Osteocyte (in vitro differentiated cells): ENCODE data around the gene ACSBG1. TPM values are rescaled to one million over a fixed set of nuclear protein-coding genes. Genes with fewer than 3 reads are reported as not detected.

ENCODE experiments used
- DNase-seq: peaks from one replicate; pipeline ENCODE4 v3.0.0; 2021; ENCODE audit warnings: mixed read lengths; ENCODE audit not compliant: unreplicated experiment; ENCODE audit errors: extremely low spot score
- H3K27ac Mint-ChIP-seq: one replicate; pipeline ENCODE4 v1.8.0; 2021; ENCODE audit warnings: mild to moderate bottlenecking, mixed read lengths; ENCODE audit not compliant: unreplicated experiment
- H3K27me3 Mint-ChIP-seq: one replicate; pipeline ENCODE4 v1.8.0; 2021; ENCODE audit warnings: mixed read lengths; ENCODE audit not compliant: unreplicated experiment
- H3K36me3 Mint-ChIP-seq: one replicate; pipeline ENCODE4 v1.8.0; 2021; ENCODE audit warnings: mixed read lengths; ENCODE audit not compliant: unreplicated experiment
- H3K4me1 Mint-ChIP-seq: one replicate; pipeline ENCODE4 v1.8.0; 2021; ENCODE audit warnings: mixed read lengths; ENCODE audit not compliant: unreplicated experiment
- H3K4me3 Mint-ChIP-seq: one replicate; pipeline ENCODE4 v1.8.0; 2021; ENCODE audit warnings: mild to moderate bottlenecking, moderate library complexity, mixed read lengths; ENCODE audit not compliant: unreplicated experiment
- H3K9me3 Mint-ChIP-seq: one replicate; pipeline ENCODE4 v1.8.0; 2021; ENCODE audit warnings: mixed read lengths; ENCODE audit not compliant: unreplicated experiment
- total RNA-seq: library from RNA; stranded (reverse); gene quantifications from 2 replicates; pipeline ENCODE4 v1.2.1, GENCODE V29; 2021
- TF ChIP-seq, protein P1 (sequence below): fragments of 200-600 bp; sonication (generic); IDR thresholded peaks from 2 replicates; pipeline ENCODE4 v1.5.0; 2021; ENCODE audit warnings: antibody characterized with exemption, mild to moderate bottlenecking, moderate library complexity

The ACSBG1 gene
- total RNA-seq, 1 donor from 2014 or later = not detected

DNA sequence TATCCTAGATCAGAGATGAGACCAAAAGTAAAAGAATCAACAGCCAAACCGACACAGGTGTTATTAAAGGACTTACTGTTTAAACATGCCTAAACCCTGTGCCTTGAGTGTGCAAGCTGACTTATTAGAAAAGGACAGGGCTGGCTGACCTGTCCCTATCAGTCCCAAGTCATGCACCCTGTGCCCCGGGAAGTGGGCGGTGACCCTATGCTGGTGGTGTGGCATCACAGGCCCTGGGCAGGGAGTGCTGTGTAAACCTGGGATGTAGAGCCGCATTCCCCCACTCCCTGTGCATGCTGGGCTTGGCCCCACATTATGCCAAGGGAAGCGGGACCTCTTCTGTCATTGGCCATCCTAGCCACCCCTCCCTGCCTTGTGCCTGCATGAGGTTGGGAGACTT is 40.6 kb upstream of the ACSBG1 start:
- DNase-seq = no peak
- Mint-ChIP-seq H3K36me3 (peaks cover 3% of the 10 kb centered on the region), H3K4me1 (peaks cover 12% of the 10 kb centered on the region), H3K27ac (no peak overlapping the region), H3K27me3 (peaks cover 17% of the 10 kb centered on the region), H3K9me3 (no peaks in the 10 kb centered on the region), H3K4me3 (no peak overlapping the region)
- TF ChIP-seq, protein P1, sequence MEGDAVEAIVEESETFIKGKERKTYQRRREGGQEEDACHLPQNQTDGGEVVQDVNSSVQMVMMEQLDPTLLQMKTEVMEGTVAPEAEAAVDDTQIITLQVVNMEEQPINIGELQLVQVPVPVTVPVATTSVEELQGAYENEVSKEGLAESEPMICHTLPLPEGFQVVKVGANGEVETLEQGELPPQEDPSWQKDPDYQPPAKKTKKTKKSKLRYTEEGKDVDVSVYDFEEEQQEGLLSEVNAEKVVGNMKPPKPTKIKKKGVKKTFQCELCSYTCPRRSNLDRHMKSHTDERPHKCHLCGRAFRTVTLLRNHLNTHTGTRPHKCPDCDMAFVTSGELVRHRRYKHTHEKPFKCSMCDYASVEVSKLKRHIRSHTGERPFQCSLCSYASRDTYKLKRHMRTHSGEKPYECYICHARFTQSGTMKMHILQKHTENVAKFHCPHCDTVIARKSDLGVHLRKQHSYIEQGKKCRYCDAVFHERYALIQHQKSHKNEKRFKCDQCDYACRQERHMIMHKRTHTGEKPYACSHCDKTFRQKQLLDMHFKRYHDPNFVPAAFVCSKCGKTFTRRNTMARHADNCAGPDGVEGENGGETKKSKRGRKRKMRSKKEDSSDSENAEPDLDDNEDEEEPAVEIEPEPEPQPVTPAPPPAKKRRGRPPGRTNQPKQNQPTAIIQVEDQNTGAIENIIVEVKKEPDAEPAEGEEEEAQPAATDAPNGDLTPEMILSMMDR = no peak

- DNase-seq = no peak
- peaks cover 28% of the 10 kb centered on the region for H3K27me3 Mint-ChIP-seq
- H3K4me1 Mint-ChIP-seq = peaks cover 12% of the 10 kb centered on the region
- TF ChIP-seq, protein P1 = no peak
- H3K27ac Mint-ChIP-seq = no peak overlapping the region
- H3K4me3 Mint-ChIP-seq = no peak overlapping the region
- no peaks in the 10 kb centered on the region for H3K9me3 Mint-ChIP-seq
- H3K36me3 Mint-ChIP-seq = no peaks in the 10 kb centered on the region
Measured at GRCh38 chr15:78272776-78273175, 38.4 kb upstream of the ACSBG1 start.

DNA sequence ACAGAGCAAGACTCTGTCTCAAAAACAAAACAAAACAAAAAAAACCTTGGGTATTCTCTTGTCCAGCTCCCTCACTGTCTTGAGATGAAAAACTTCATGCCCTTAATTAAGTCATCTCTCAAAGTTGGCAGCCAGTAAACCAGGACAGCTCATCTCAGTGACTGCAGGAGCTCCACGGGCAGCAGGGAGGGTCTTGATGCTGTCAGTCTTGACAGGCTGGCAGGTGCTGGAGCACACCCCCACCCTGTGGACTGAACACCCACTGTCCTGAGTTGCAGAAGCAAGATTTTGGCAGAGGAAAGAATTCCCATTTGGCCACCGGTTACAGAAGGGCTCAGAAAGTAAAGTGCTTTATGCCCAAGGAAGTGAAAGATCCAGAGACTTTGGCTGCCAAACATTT is 38.0 kb upstream of the ACSBG1 start:
- H3K27me3 Mint-ChIP-seq = peaks cover 28% of the 10 kb centered on the region
- no peak overlapping the region for H3K27ac Mint-ChIP-seq
- DNase-seq = no peak
- no peaks in the 10 kb centered on the region for H3K36me3 Mint-ChIP-seq
- peaks cover 12% of the 10 kb centered on the region for H3K4me1 Mint-ChIP-seq
- no peak overlapping the region for H3K4me3 Mint-ChIP-seq
- H3K9me3 Mint-ChIP-seq = no peaks in the 10 kb centered on the region
- TF ChIP-seq, protein P1 = no peak

DNA sequence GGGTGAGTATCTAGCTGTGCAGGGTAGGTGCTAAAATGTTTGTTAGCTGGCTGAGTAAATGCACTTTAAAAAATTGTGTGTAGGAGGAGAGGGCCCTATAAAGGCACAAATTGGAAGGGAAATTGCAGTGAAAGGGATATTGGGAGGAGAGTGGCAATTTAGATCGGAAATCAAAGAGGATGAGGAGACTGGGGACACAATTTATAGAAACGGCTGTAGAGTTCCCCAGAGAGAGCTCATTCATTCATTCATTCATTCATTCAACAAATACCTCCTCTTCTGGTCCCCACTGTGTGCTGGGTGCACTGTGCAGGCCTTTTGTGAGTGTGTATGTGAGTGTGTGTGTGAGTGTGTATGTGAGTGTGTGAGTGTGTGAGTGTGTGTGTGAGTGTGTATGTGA is 32.4 kb upstream of the ACSBG1 start:
- Mint-ChIP-seq H3K4me1 (no peaks in the 10 kb centered on the region), H3K9me3 (no peaks in the 10 kb centered on the region), H3K27ac (no peak overlapping the region), H3K36me3 (no peaks in the 10 kb centered on the region), H3K27me3 (peaks cover 25% of the 10 kb centered on the region), H3K4me3 (no peak overlapping the region)
- no peak for DNase-seq
- TF ChIP-seq, protein P1 = no peak

GRCh38 chr15:78266229-78266628 is 31.9 kb upstream of the ACSBG1 start:
- H3K27me3 Mint-ChIP-seq = peaks cover 22% of the 10 kb centered on the region
- H3K9me3 Mint-ChIP-seq = no peaks in the 10 kb centered on the region
- TF ChIP-seq, protein P1 = no peak
- H3K27ac Mint-ChIP-seq = no peak overlapping the region
- H3K4me1 Mint-ChIP-seq = no peaks in the 10 kb centered on the region
- DNase-seq = no peak
- no peak overlapping the region for H3K4me3 Mint-ChIP-seq
- no peaks in the 10 kb centered on the region for H3K36me3 Mint-ChIP-seq
